GM12878 (cell line): ENCODE results near the gene COL4A5. TPM values are rescaled to one million over a fixed set of nuclear protein-coding genes. Genes with fewer than 3 reads are reported as not detected.

Experiments
- ATAC-seq: fragments of 200-7000 bp; cut with Tn5 transposase; 3 replicates; pipeline ENCODE4 v1.9.1; 2020; ENCODE audit warnings: mild to moderate bottlenecking, moderate library complexity
- BruUV-seq: library from RNA; stranded (reverse); fragments of 400-500 nt; replicated peaks from 2 replicates; lab custom pipeline; 2021; lab: Mats Ljungman, UMichigan
- CTCF ChIA-PET: fragments of 300-600 bp; sonication (Branson Sonifier 250); formaldehyde crosslinking; extraction: SDS; loops from one replicate; lab custom pipeline; 2021; ENCODE audit warnings: inconsistent platforms; lab: Yijun Ruan, JAX
- POLR2A ChIA-PET: fragments of 350-600 bp; formaldehyde crosslinking; extraction: SDS; loops from one replicate; lab custom pipeline; 2021; ENCODE audit warnings: inconsistent platforms; lab: Charles Lee
- RAD21 ChIA-PET: fragments of 300-600 bp; sonication (Branson Sonifier 250); formaldehyde crosslinking; loops from one replicate; lab custom pipeline; 2023; ENCODE audit warnings: antibody characterized with exemption; ENCODE audit not compliant: unreplicated experiment; lab: Charles Lee
- SMC1A ChIA-PET: fragments of 300-600 bp; sonication (Branson Sonifier 250); formaldehyde crosslinking; loops from one replicate; lab custom pipeline; 2023; ENCODE audit not compliant: unreplicated experiment, uncharacterized antibody; lab: Charles Lee
- DNase-seq: peaks from one replicate; pipeline ENCODE4 v3.0.0-alpha.2; 2011; ENCODE audit warnings: low read depth, low spot score
- FAIRE-seq: peaks from 3 replicates; lab custom pipeline; 2011; peaks lifted over from hg19 to GRCh38; lab: Jason Lieb, UNC
- H2AFZ ChIP-seq: 2 replicates; pipeline ENCODE4 v1.6.0; 2011; ENCODE audit warnings: low read depth, low read length, control low read depth; ENCODE audit not compliant: control insufficient read depth
- H3K27ac ChIP-seq: 2 replicates; pipeline ENCODE4 v1.5.1; 2011; ENCODE audit warnings: control low read depth; ENCODE audit not compliant: control insufficient read depth, insufficient read depth
- H3K27me3 ChIP-seq, 2 experiments: replicated peaks in 1 of 2; 2 replicates each; pipeline versions ENCODE4 v1.6.0 to v1.6.1; 2011; ENCODE audit warnings: low read length in 1 of 2; ENCODE audit not compliant: control insufficient read depth in 2 of 2, insufficient read depth in 2 of 2
- H3K36me3 ChIP-seq, 2 experiments: 2 replicates each; pipeline ENCODE4 v1.5.1; 2011; ENCODE audit warnings: low read length in 1 of 2; ENCODE audit not compliant: control insufficient read depth in 2 of 2, insufficient read depth in 2 of 2
- H3K4me1 ChIP-seq: 2 replicates; pipeline ENCODE4 v1.6.1; 2011; ENCODE audit warnings: mild to moderate bottlenecking, low read length, moderate library complexity, mixed read lengths; ENCODE audit not compliant: control insufficient read depth, insufficient read depth
- H3K4me2 ChIP-seq: 2 replicates; pipeline ENCODE4 v1.6.0; 2011; ENCODE audit warnings: control low read depth; ENCODE audit not compliant: control insufficient read depth, insufficient read depth
- H3K4me3 ChIP-seq: fragments of 200-600 bp; sonication (generic); 2 replicates; pipeline ENCODE4 v1.5.1; 2016
- H3K79me2 ChIP-seq: 2 replicates; pipeline ENCODE4 v1.6.0; 2011; ENCODE audit warnings: low read length; ENCODE audit not compliant: control insufficient read depth, insufficient read depth
- H3K9ac ChIP-seq: 2 replicates; pipeline ENCODE4 v1.8.0; 2011; ENCODE audit warnings: low read length, control low read depth, mixed read lengths; ENCODE audit not compliant: control insufficient read depth, insufficient read depth
- H3K9me3 ChIP-seq: replicated peaks from 3 replicates; pipeline ENCODE4 v1.5.1; 2011; ENCODE audit warnings: mild to moderate bottlenecking, low read length; ENCODE audit not compliant: control insufficient read depth, insufficient read depth
- H4K20me1 ChIP-seq: 2 replicates; pipeline ENCODE4 v1.6.0; 2011; ENCODE audit not compliant: control insufficient read depth, insufficient read depth
- EED ChIP-seq: sonication (generic); IDR thresholded peaks from 2 replicates; pipeline ENCODE4 v1.6.1; 2016; ENCODE audit warnings: antibody characterized with exemption, low read depth
- EGR1 ChIP-seq, 2 experiments: IDR thresholded peaks; 1 replicate in 1 of 2; 2 replicates in 1 of 2; pipeline ENCODE4 v1.6.1; 2011 to 2012; ENCODE audit warnings: low read depth in 2 of 2, low read length in 2 of 2, borderline replicate concordance in 1 of 2, mild to moderate bottlenecking in 1 of 2, moderate library complexity in 1 of 2
- GABPA ChIP-seq: IDR thresholded peaks from 2 replicates; pipeline ENCODE4 v1.6.1; 2014; ENCODE audit warnings: antibody characterized with exemption, low read depth, mild to moderate bottlenecking, inconsistent platforms
- HDGF ChIP-seq: fragments of 450-650 bp; IDR thresholded peaks from 2 replicates; pipeline ENCODE4 v1.6.1; 2016; ENCODE audit warnings: antibody characterized with exemption
- IRF5 ChIP-seq: fragments of 450-650 bp; IDR thresholded peaks from 2 replicates; pipeline ENCODE4 v1.6.1; 2017; ENCODE audit warnings: borderline replicate concordance
- MEF2B ChIP-seq: fragments of 450-650 bp; IDR thresholded peaks from 2 replicates; pipeline ENCODE4 v1.6.1; 2018; ENCODE audit warnings: mild to moderate bottlenecking, moderate library complexity; ENCODE audit not compliant: partially characterized antibody, poor library complexity, severe bottlenecking
- MLLT1 ChIP-seq: fragments of 450-650 bp; IDR thresholded peaks from 2 replicates; pipeline ENCODE4 v1.6.1; 2016; ENCODE audit warnings: mild to moderate bottlenecking
- RAD21 ChIP-seq: IDR thresholded peaks from 2 replicates; pipeline ENCODE4 v1.6.1; 2011; ENCODE audit warnings: mild to moderate bottlenecking, low read depth, low read length, moderate library complexity; ENCODE audit not compliant: insufficient read depth
- RELB ChIP-seq: fragments of 450-650 bp; IDR thresholded peaks from 2 replicates; pipeline ENCODE4 v1.6.1; 2017; ENCODE audit warnings: low read depth, mild to moderate bottlenecking, moderate library complexity
- SREBF2 ChIP-seq: IDR thresholded peaks from 2 replicates; pipeline ENCODE4 v1.6.1; 2012; ENCODE audit warnings: mild to moderate bottlenecking, low read length
- ZNF622 ChIP-seq: fragments of 450-650 bp; IDR thresholded peaks from 2 replicates; pipeline ENCODE4 v1.6.1; 2017; ENCODE audit warnings: mild to moderate bottlenecking, inconsistent platforms
- ZSCAN29 ChIP-seq: fragments of 450-650 bp; IDR thresholded peaks from 2 replicates; pipeline ENCODE4 v1.6.1; 2017; ENCODE audit warnings: mild to moderate bottlenecking, moderate library complexity
- WGBS: methylation state at CpG from one replicate; pipeline ENCODE4 v1.1.6; 2016; ENCODE audit warnings: low lambda C conversion rate; ENCODE audit not compliant: insufficient replicate concordance, insufficient coverage; ENCODE audit errors: missing lambda C conversion rate; 5-methylcytosine and 5-hydroxymethylcytosine counted together
- in situ Hi-C: fragments of 300-500 bp; cut with MboI; formaldehyde crosslinking; loops from 9 replicates; pipeline ENCODE4 v1.14.3; 2018; ENCODE audit warnings: mixed read lengths
- intact Hi-C: fragments of 100-400 bp; cut with micrococcal nuclease; formaldehyde crosslinking; loops from one replicate; pipeline ENCODE4 v1.14.2; 2022; ENCODE audit not compliant: unreplicated experiment
- polyA plus RNA-seq, 11 experiments: library from polyadenylated mRNA; depleted of rRNA in 4 of 11; unstranded in 6 of 11; stranded (reverse) in 5 of 11; fragments of >200 nt; fragmentation: Nextera tagmentation in 4 of 11; fragmentation: Illumina TruSeq in 1 of 11; extraction: Ambion mirVana in 4 of 11; extraction: Trizol in 1 of 11; gene quantifications; 1 replicate in 1 of 11; 2 replicates in 10 of 11; pipeline versions ENCODE4 v1.2.1 to v1.2.3, GENCODE V29; 2011 to 2016; ENCODE audit warnings: inconsistent platforms in 2 of 11, missing spikeins in 2 of 11, low read depth in 1 of 11
- total RNA-seq, 4 experiments: library from RNA; depleted of rRNA in 3 of 4; stranded (reverse); fragments of >200 nt in 3 of 4; fragmentation: Illumina TruSeq in 1 of 4; extraction: Trizol in 1 of 4; gene quantifications; 2 replicates each; pipeline versions ENCODE4 v1.2.1 to v1.2.3, GENCODE V29; 2013 to 2021

The COL4A5 gene
- total and polyA plus RNA-seq, 10 of the 15 experiments (the other 5 are each of a cell fraction or from before 2014, with no cell fraction given), result 0.13 to 2.8 (median 0.38) TPM; not detected in 1

GRCh38 chrX:108610141-108610540 is 170.5 kb downstream of the COL4A5 start:
- RAD21 ChIA-PET, result no interaction called here
- no TSS peak for BruUV-seq
- Histone ChIP-seq H3K36me3 (no peaks in the 10 kb centered on the region), H3K27me3 (no peaks in the 10 kb centered on the region), H3K9me3 (no peaks in the 10 kb centered on the region), H3K4me1 (no peaks in the 10 kb centered on the region), H3K27ac (no peak overlapping the region), H3K79me2 (no peaks in the 10 kb centered on the region), H3K9ac (no peak overlapping the region), H2AFZ (no peak overlapping the region), H3K4me3 (no peak overlapping the region), H3K4me2 (no peak overlapping the region), H4K20me1 (no peaks in the 10 kb centered on the region)
- no peak for DNase-seq
- CTCF ChIA-PET, result interaction anchor here (1.1 to 2.8 kb wide), 2 partner anchors 9 to 26 kb away, joined by 3 to 10 read pairs; no protein-coding TSS in a partner anchor
- TF ChIP-seq RELB (no peak), EED (no peak), IRF5 (no peak), MEF2B (no peak), HDGF (no peak), SREBF2 (no peak), ZNF622 (no peak), GABPA (no peak), RAD21 (no peak), EGR1 (IDR thresholded peaks at IDR 0.05; ENCODE audit: borderline replicate concordance in 1 of 2, low read depth in 2 of 2, low read length in 2 of 2) (no peak), MLLT1 (no peak), ZSCAN29 (no peak)
- POLR2A ChIA-PET, result no interaction called here
- WGBS, result 0% methylated on average over 2 of the region's 2 CpGs
- ATAC-seq, result no peak
- FAIRE-seq, result no peak
- in situ Hi-C loops, result no loop called here
- SMC1A ChIA-PET, result interaction anchor here (0.6 to 1.1 kb wide), 2 partner anchors 27 to 31 kb away, joined by 3 to 4 read pairs; no protein-coding TSS in a partner anchor
- intact Hi-C loops, result no loop called here
